Gastroesophageal sphincter (tissue), 4 donors: ENCODE data around the gene GADD45B. TPM values are rescaled to one million over a fixed set of nuclear protein-coding genes. Genes with fewer than 3 reads are reported as not detected.

ENCODE experiments used
- ATAC-seq: fragments of 150-250 bp; one replicate; pipeline ENCODE4 v1.9.1; 2016; ENCODE audit warnings: mild to moderate bottlenecking, moderate library complexity
- H3K27ac ChIP-seq, 4 donors: fragments of 200-600 bp; sonication (generic) in 3 of 4; 1 replicate in 3 of 4; 2 replicates in 1 of 4; pipeline ENCODE4 v1.5.1; 2016 to 2019
- H3K27me3 ChIP-seq: fragments of 200-600 bp; sonication (generic); one replicate; pipeline ENCODE4 v1.5.1; 2019
- H3K36me3 ChIP-seq, 2 donors: fragments of 200-600 bp; sonication (generic); one replicate each; pipeline ENCODE4 v1.5.1; 2019; ENCODE audit warnings: control low read depth in 1 of 2
- H3K4me1 ChIP-seq, 3 donors: fragments of 200-600 bp; sonication (generic); 1 replicate in 2 of 3; 2 replicates in 1 of 3; pipeline ENCODE4 v1.5.1; 2016 to 2019; ENCODE audit warnings: control low read depth in 2 of 3
- H3K4me3 ChIP-seq, 2 donors: fragments of 200-600 bp; sonication (generic); one replicate each; pipeline ENCODE4 v1.5.1; 2019; ENCODE audit warnings: mild to moderate bottlenecking in 1 of 2, moderate library complexity in 1 of 2
- H3K9me3 ChIP-seq, 3 donors: fragments of 200-600 bp; sonication (generic); one replicate each; pipeline ENCODE4 v1.5.1; 2017 to 2019; ENCODE audit warnings: control low read depth in 2 of 3
- CTCF ChIP-seq, 4 experiments: fragments of 200-600 bp in 2 of 4; fragments of 450-650 bp in 2 of 4; sonication (generic) in 1 of 4; IDR thresholded peaks; one replicate each; pipeline ENCODE4 v1.5.1; 2017 to 2019; ENCODE audit warnings: antibody characterized with exemption in 4 of 4, mild to moderate bottlenecking in 2 of 4, moderate library complexity in 2 of 4
- EP300 ChIP-seq: sonication (generic); formaldehyde crosslinking; IDR thresholded peaks from one replicate; pipeline ENCODE4 v1.6.1; 2017; ENCODE audit warnings: antibody characterized with exemption, mild to moderate bottlenecking
- POLR2A ChIP-seq, 2 donors: fragments of 450-650 bp; IDR thresholded peaks; one replicate each; pipeline ENCODE4 v1.6.1; 2017; ENCODE audit warnings: antibody characterized with exemption in 2 of 2, mild to moderate bottlenecking in 2 of 2, moderate library complexity in 1 of 2
- POLR2AphosphoS5 ChIP-seq: sonication (generic); formaldehyde crosslinking; IDR thresholded peaks from one replicate; pipeline ENCODE4 v1.6.1; 2017; ENCODE audit warnings: antibody characterized with exemption
- WGBS, 2 donors: methylation state at CpG; one replicate each; pipeline ENCODE4 v1.1.5; 2018; ENCODE audit warnings: low coverage in 1 of 2; 5-methylcytosine and 5-hydroxymethylcytosine counted together
- total RNA-seq, 4 donors: library from RNA; depleted of rRNA; stranded (reverse); fragments of >200 nt; gene quantifications; one replicate each; pipeline ENCODE4 v1.1.0, GENCODE V29; 2016

GADD45B gene
- total RNA-seq, 4 donors from 2014 or later = 69.9 to 374 (median 88.7) TPM

GRCh38 chr19:2438178-2438577 lies 37.7 kb upstream of the GADD45B start:
- WGBS, 2 donors = 80% methylated on average over 1 of the region's 20 CpGs; no CpG with 5 or more reads in 1 of the 2 donors
- TF ChIP-seq EP300 (no peak), CTCF (IDR thresholded peaks at IDR 0.05) (no peak), POLR2A (IDR thresholded peaks at IDR 0.05) (no peak), POLR2AphosphoS5 (no peak)
- no peak overlapping the region for H3K4me3 ChIP-seq
- H3K9me3 ChIP-seq = no peaks in the 10 kb centered on the region
- H3K27ac ChIP-seq = no peak overlapping the region
- no peak for ATAC-seq
- H3K36me3 ChIP-seq = peaks cover 0 to 67% of the 10 kb centered on the region in 2 donors
- H3K27me3 ChIP-seq = no peaks in the 10 kb centered on the region
- H3K4me1 ChIP-seq = no peaks in the 10 kb centered on the region

- Histone ChIP-seq H3K9me3 (no peaks in the 10 kb centered on the region), H3K4me3 (no peak overlapping the region), H3K27me3 (no peaks in the 10 kb centered on the region), H3K36me3 (peaks cover 0 to 64% of the 10 kb centered on the region in 2 donors), H3K4me1 (no peaks in the 10 kb centered on the region), H3K27ac (no peak overlapping the region)
- TF ChIP-seq CTCF (IDR thresholded peaks at IDR 0.05) (no peak), EP300 (no peak), POLR2A (IDR thresholded peaks at IDR 0.05) (no peak)
- no peak for ATAC-seq
- WGBS, 2 donors = 100% methylated on average over 1 of the region's 1 CpG
Observed at GRCh38 chr19:2440515-2440914, 35.4 kb upstream of the GADD45B start.

GRCh38 chr19:2441096-2441752 lies 34.7 kb upstream of the GADD45B start:
- H3K4me3 ChIP-seq = no peak overlapping the region
- H3K27me3 ChIP-seq = no peaks in the 10 kb centered on the region
- H3K9me3 ChIP-seq = no peaks in the 10 kb centered on the region
- no peaks in the 10 kb centered on the region for H3K4me1 ChIP-seq
- peaks cover 0 to 64% of the 10 kb centered on the region in 2 donors for H3K36me3 ChIP-seq
- WGBS, 2 donors = 67 to 100% methylated on average over 2 to 3 of the region's 26 CpGs
- H3K27ac ChIP-seq = no peak overlapping the region
- no peak for ATAC-seq
- TF ChIP-seq POLR2AphosphoS5 = no peak
- TF ChIP-seq POLR2A (IDR thresholded peaks at IDR 0.05) = no peak
- TF ChIP-seq EP300 = no peak
- TF ChIP-seq CTCF (IDR thresholded peaks at IDR 0.05) = no peak

GRCh38 chr19:2443116-2443784 lies 32.7 kb upstream of the GADD45B start:
- Histone ChIP-seq H3K9me3 (no peaks in the 10 kb centered on the region), H3K27ac (no peak overlapping the region), H3K4me3 (no peak overlapping the region), H3K4me1 (no peaks in the 10 kb centered on the region), H3K36me3 (peaks cover 0 to 45% of the 10 kb centered on the region in 2 donors), H3K27me3 (no peaks in the 10 kb centered on the region)
- no peak for ATAC-seq
- WGBS, 2 donors = 96% methylated on average over 5 of the region's 22 CpGs; no CpG with 5 or more reads in 1 of the 2 donors
- no peak for TF ChIP-seq EP300
- TF ChIP-seq CTCF (IDR thresholded peaks at IDR 0.05) = no peak
- no peak for TF ChIP-seq POLR2AphosphoS5
- TF ChIP-seq POLR2A (IDR thresholded peaks at IDR 0.05) = no peak

GRCh38 chr19:2443785-2444182 lies 32.1 kb upstream of the GADD45B start:
- no peaks in the 10 kb centered on the region for H3K27me3 ChIP-seq
- peaks cover 0 to 42% of the 10 kb centered on the region in 2 donors for H3K36me3 ChIP-seq
- ATAC-seq = no peak
- H3K9me3 ChIP-seq = no peaks in the 10 kb centered on the region
- H3K4me1 ChIP-seq = no peaks in the 10 kb centered on the region
- no peak overlapping the region for H3K27ac ChIP-seq
- TF ChIP-seq CTCF (IDR thresholded peaks at IDR 0.05) (no peak), POLR2A (IDR thresholded peaks at IDR 0.05) (no peak), EP300 (no peak), POLR2AphosphoS5 (no peak)
- H3K4me3 ChIP-seq = no peak overlapping the region
- WGBS, 2 donors = 80 to 100% methylated on average over 1 of the region's 17 CpGs
